Measurements from ENCODE around the gene TPPP.
"Not testable (repeated sequence)": the region's sequence is repeated elsewhere in the genome, so short reads cannot be mapped to it uniquely, and the experiment has no call there.

TPPP gene

DNA sequence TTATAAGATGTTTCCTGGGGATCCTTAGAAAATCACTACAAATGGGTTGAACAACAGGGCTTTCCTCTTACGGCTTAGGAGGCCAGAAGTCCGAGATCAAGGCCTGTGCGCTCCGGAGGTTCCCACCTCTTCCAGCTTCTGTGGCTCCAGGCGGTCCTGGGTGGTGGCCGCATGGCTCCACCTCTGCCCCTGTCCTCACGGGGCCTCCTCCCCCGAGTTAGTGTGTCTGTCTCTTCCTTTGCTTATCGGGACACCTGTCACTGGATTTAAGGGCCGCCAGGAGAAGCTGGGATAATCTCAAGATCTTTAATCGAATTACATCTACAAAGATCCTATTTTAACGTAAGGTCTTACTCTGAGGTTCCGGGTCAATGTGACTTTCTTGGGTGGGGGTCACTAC, 2.3 kb upstream of the TPPP start:
- not testable (repeated sequence) for DNase-seq (ENCODE audit: extremely low read depth in 1 of 2, low read depth in 1 of 2)

DNA sequence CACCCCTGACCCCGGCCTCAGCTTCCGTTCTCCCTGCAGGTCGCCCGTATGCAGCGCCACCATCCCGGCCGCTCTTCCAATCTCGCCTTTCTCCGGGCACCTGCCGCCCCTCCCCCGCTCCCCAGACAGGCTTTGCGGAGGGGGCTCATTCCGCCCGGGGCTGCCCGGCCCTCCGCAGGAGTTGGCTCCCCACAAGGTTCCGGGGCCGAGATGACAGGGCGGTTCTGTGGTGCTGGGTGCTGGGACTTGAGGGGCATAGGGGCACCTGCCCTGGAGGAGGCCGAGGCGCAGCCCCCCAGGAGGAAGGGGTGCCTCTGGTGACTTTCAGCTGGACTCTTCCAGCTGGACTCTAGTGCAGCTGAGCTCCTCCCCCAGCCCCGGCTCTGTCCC, 885 bp upstream of the TPPP start:
- not testable (repeated sequence) for DNase-seq (ENCODE audit: extremely low read depth in 1 of 2, low read depth in 1 of 2)

DNA sequence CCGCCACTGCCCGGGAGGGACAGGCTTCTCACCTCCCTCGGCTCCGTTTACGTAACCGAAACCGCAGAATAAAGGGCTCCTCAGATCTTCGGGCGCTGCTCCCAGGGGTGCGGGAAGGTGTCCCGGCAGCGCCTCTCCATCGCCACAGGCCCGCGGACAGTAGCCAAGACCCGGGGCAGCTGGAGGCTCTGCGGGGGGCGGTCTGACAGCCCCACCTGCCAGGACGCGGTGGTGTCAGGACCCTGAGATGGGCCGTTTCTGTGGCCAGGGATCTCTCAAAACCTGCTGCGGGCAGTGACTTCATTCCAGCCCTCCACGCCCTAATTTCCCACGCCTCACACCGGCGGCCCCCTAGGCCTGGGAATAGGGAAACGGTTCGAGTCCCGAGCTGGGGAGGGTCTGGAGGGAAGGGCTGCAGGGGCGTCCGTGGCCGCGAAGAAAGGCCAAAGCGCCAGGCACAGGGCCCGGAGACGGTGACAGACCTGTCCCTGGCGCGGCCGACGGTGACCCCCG, 567 bp downstream of the TPPP start:
- DNase-seq (ENCODE audit: extremely low read depth in 1 of 2, low read depth in 1 of 2), result not testable (repeated sequence)

DNA sequence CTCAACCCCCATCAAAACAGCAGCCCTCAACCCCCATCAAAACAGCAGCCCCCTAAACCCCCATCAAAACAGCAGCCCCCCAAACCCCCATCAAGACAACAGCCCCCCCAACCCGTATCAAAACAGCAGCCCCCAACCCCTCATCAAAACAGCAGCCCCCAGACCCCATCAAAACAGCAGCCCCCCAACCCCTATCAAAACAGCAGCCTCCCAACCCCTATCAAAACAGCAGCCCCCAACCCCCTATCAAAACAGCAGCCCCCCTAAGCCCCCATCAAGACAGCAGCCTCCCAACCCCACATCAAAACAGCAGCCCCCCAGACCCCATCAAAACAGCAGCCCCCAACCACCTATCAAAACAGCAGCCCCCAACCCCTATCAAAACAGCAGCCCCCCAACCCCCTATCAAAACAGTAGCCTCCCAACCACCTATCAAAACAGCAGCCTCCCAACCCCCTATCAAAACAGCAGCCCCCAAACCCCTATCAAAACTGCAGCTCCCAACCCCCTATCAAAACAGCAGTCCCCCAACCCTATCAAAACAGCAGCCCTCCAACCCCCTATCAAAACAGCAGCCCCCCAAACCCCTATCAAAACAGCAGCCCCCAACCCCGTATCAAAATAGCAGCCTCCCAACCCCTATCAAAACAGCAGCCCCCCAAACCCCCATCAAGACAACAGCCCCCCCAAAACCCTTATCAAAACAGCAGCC, 1.2 kb downstream of the TPPP start:
- DNase-seq (ENCODE audit: extremely low read depth in 1 of 2, low read depth in 1 of 2), result no peak

DNA sequence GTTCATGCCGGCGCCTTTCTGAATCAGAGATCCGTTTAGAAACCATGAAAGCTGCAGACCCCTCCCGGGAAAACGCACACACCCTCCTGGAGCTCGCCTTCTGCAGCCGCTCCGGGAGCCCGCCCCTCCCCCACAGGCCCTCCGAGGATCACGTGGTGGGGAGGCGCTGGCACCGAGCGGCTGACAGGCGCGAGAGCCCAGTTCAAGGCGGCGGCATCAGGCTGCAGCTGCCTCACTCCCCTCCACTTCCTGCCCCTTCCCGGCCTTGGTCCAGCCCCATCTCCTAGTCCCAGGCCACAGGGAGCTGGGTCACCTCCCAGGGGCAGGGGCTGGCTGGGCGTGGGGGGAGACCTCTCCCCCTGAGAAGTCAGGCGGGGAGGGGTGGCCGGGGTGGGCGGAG, 2.1 kb downstream of the TPPP start:
- DNase-seq (ENCODE audit: extremely low read depth in 1 of 2, low read depth in 1 of 2), result not testable (repeated sequence)

DNA sequence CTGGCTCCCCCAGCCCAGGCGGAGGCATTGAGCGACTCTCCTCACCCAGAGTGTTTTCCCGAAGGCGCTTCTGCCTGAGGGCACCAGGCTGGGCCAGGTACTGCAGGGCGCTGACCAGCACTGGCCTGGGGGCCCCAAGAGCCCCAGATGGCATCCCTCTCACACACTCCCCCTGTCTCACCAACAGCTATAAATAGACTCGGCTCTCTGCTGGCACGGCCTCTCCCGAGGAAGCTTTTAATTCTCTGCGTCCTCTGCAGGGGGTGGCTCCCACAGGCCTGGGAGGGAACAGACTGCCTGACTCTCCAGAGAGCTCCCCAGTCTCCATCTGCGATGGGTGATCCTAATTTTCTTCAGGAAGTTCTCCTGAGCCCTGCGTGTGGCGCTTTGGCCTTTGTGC, 2.9 kb downstream of the TPPP start:
- not testable (repeated sequence) for DNase-seq (ENCODE audit: extremely low read depth in 1 of 2, low read depth in 1 of 2)

DNA sequence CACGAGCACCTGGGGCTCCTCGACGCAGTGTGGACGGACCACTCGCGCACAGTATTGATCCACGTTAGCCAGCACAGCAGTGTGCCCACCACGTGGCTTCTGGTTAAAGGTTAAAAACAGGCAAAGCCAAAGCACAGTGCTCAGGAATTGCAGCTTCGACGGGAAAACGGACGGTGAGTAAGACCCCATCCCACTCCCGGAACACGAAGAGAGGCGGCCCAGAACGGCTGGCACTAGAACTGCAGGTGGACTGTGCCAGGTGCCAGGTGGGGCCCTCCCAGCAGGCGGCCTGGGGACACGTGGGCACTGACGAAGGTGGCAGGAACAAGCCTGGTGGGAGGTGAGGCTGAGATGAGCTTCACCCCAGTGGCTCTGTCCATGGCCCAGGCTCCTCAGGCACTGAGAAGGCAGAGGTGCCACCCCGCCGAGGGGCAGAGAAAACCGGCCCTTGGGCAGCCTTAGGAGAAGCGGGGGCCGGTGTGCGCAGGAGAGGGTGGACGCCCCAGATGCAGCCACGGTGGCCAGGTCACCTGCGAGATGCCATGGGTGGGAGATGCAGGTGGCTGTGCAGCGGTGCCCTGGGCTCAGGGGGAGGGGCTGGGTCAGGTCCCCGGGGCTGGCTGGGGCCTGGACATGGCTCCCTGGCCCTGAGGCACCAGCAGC, 4.7 kb downstream of the TPPP start:
- DNase-seq (ENCODE audit: extremely low read depth in 1 of 2, low read depth in 1 of 2), result not testable (repeated sequence)

DNA sequence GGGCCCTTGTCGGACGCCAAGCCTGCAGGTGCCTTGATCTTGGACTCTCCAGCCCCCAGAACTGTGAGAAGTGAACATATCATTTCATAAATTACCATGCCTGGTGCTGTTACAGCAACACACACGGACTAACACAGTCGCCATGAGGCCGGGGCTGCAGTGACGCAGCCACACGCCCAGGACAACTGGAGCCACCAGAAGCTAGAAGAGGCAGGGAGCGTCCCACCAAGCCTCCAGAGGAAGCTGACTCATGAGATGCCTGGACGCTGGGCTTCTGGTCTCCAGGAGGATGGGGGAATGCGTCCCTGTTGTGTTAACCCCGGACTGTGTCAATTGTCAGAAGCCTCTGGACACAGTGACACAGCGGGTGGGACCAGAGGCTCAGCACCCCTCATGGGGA, 6.2 kb downstream of the TPPP start:
- not testable (repeated sequence) for DNase-seq (ENCODE audit: extremely low read depth in 1 of 2, low read depth in 1 of 2)

DNA sequence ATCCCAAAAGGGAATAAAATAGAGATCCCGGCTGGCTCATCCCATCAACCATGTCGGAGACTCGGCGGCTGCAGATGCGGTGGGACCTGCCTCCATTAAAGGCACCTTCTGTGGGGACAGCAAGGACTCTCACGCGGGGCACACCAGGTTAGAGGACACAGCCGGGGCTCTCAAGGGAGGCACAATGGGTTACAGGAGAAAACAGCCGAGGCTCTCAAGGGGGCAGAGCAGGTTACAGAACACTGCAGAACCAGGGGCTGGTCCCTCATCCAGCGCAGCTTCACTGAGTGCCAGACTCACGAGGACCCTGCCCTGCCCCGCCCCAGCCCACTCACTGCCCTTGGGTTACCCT, 7.0 kb downstream of the TPPP start:
- DNase-seq (ENCODE audit: extremely low read depth in 1 of 2, low read depth in 1 of 2), result not testable (repeated sequence)

DNA sequence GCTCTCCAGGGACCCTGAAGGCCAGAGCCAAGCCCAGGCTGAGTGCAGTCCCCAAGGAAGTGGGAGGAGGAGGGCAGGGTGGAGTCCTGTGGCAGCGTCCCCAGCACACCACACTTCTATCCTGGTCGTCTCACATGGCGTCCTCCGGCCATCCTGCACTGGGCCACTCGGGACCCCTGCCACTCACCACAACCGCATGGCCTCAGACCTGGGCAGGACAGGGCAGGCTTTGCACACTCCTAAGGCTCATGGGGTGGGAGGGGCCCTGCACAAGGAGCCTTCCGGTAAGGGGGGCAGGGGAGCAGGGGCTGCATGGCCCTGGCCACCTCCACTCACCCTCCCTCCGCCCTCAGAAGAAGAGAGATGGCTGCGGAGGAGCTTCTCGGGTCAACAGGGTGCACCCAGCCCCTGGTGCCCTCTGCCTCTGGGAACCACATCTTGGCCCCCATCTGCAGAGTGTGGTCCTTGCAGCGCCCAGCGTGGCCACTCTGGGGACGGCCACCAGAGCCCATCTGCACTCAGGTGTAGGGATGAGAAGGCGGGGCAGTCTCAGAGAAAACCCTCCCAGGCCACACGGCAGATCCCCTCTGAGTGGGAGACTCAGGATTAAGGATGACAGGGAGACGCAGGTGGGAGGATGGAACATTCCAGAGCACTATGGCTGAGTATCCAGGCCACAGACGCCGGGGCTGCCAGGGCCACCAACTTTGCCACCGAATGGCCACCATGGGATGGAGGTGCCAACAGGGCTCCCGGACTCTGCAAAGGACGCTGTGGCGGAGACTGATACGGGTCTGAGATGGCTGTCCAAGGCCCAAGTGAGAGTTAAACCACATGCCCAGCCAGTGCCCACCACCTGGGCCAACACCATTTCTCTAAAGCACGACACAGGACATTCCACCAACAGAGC, 7.6 kb downstream of the TPPP start:
- DNase-seq (ENCODE audit: extremely low read depth in 1 of 2, low read depth in 1 of 2), result no peak

DNA sequence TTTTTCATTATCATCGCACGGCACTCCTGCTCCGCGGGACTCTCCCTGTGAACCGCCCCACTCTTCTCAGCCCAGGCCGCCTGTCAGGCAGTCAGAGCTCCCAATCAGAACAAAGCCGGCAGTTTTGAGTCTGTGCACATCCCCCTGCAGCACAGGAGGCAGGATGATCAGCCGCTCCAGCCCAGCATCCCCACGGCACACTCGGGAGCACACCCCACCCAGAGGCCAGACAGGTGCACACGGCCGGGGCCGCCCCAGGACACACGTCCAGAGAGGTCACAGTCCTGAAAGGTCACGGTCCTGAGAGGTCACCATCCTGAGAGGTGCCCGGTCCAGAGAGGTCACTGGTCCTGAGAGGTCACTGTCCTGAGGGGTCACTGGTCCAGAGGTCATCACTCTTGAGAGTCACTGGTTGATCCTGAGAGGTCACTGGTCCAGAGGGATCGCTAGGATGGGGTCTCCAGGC, 8.4 kb downstream of the TPPP start:
- no peak for DNase-seq (ENCODE audit: extremely low read depth in 1 of 2, low read depth in 1 of 2)

DNA sequence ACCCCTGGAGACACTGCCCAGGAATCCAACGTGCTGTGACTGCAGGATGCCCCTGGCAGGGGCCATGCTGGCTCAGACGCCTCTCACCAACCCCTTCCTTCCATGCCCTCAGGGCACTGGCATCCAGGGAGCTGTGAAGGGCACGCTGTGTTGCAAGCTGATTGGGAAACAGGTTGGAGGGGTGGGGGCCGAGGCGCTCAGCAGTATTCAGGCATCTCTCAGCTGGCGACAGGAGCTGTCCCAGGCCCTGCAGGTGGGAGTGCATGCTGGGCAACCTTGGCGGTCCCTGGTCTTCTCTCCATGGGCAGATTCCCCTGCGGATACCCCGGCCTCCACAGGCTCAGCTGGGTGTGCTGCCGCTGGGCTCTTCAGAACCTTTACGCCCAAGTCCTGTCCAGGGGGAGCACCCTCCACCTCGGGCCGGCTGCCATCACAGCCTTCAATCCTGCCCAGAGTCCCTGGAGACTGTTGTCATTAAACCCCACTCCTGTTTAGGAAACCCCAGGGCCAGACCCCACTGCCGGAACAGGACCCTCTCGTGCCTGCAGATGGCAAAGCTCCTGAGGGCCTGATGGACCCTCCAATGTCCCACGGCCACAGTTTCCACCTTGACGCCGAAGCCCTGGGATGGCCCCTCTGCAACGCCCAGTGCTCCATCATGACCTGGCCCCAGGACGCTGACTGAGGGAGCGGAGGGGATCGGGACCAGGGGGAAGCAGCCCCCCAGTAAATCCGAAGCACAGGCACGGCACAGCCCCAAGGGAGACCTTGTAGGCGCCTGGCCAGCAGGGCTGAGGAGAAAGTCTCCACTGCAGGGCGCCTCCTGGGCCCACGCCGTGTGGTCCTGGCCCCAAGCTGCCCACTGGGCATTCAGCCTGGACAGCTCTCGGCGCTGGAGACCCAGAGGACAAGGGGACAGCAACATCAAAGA, 9.3 kb downstream of the TPPP start:
- DNase-seq (ENCODE audit: extremely low read depth in 1 of 2, low read depth in 1 of 2), result no peak

DNA sequence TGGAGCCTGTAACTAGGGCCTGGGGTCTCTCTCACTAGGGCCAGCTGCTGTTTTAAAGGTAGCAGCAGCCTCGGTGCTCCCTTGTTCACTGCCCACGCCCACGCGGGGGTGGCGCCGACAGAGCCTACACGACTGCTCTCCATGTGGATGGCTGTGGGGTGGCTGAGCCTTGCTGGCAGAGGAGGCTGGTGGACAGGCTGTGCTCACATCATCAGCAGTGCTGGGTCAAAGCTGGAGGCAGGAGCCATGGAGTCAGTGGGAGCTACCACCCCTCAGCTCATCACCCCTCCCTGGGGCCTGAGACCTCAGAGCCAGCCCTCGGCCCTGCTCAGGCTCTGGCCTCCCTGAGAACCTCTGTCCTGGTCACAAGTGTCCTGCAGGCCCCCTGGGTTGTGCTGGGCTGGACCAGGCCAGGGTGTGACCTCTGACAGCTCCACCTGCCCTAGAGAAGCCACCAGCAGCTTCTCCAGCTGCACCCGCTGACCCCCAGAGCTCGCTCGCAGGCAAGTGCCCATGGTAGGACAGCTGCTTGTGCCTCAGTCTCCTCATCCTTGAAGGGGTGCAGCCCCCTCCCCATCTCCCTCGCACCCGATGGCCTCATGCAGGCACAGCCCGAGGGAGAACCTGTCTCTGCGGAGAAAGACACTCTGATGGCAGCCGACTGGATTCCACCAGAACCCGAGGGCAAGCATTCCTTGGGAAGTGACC, 10.3 kb downstream of the TPPP start:
- not testable (repeated sequence) for DNase-seq (ENCODE audit: extremely low read depth in 1 of 2, low read depth in 1 of 2)

DNA sequence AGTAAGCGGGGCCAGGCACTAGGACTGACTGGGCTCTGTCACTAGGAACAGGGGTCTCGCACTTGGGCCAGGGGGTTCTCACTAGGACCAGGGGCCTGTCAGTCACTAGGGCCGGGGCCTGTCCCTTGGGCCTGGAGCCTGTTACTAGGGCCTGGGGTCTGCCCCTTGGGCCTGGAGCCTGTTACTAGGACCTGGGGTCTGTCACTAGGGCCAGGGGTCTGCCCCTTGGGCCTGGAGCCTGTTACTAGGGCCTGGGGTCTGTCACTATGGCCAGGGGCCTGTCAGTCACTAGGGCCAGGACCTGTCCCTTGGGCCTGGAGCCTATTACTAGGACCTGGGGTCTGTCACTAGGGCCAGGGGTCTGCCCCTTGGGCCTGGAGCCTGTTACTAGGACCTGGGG, 10.9 kb downstream of the TPPP start:
- not testable (repeated sequence) for DNase-seq (ENCODE audit: extremely low read depth in 1 of 2, low read depth in 1 of 2)

DNA sequence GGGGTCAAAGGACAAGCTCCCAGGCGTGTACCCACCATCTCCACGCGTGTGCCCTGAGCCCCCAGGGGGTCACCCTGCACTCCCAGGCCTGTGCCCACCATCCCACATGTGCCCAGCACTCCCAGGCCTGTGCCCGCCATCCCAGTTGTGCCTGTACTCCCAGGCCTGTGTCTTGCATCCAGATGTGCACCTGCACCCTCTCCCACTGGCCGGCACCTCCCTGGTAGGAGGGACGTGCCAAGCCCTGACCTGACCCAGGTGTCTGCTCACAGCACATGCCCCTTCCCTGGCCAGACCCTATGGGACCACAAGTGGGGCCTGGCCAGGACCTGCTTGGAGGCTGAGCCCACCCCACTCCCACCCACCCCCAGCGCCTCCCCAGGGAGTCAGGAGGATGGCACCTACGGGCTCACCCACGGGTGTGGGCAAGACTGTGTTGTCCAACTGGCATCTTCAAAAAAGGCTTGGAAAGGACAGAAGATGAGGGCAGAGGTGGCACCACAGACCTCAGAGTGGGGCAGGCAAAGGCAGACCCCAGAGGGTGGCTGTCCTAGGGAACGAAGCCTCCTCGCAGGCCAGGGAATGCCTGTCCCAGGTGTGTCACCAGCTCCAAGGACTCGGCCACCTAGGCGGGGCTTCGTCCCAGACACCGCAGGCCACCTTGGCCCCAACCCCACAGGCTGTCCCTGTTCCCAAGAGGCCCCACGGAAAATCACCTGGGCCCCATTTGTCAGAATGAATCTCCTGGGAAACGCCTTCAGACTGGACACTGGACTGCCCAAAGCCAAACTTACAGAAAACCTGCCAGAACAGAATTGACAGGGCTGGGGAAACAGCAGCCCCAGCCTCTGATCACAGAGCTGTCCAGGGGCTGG, 11.6 kb downstream of the TPPP start:
- DNase-seq (ENCODE audit: extremely low read depth in 1 of 2, low read depth in 1 of 2), result not testable (repeated sequence)

DNA sequence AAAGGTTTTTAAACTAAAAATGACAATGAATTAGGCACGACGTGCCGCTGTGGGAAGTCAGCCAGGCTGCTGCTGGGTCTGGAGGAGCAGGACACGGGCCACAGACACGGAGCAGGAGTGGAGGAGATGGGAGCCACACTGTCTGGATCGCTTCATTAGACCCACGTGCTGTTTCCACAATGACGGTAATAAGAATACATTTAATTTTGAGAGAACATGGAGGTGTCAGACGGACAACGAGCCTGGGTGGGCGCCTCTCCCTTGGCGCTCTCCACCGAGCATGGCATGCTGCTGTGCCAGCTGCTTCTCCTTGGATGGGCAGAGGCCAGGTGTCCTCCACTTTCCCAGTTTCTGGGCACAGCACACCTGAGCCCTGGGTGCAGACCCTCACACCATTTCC, 12.3 kb downstream of the TPPP start:
- DNase-seq (ENCODE audit: extremely low read depth in 1 of 2, low read depth in 1 of 2), result not testable (repeated sequence)

DNA sequence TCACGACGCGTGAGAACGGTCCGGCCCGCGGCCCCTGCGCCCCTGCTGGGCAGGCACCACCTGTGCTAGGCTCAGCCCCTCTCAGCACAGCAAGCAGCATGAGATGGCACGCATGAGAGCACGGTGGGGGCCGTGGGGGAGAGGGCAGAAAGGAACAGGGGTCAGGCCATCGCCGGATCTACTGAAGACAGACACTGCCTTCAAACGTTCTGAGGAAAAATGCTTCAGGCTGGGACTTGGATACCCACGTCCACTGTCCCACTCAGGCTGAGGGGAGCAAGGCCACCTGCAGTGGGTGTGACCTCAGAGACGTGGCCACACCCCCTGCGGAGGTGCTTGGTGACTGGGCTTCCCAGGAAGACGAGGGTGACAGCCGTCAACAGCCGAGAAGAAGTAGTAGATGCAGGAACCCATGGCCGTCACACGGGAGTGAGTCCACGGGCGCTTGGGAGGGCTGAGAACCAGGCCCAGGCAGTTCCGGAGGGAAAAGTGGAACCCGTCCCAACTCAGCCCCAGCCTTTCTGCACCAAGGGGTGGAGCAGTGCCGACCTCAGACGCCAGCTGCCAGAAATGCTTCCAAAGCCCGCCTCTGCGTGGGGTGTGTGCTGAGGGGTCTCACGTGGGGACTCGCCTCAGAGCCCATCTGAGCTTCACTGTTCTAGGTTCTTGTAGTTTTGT, 12.9 kb downstream of the TPPP start:
- DNase-seq (ENCODE audit: extremely low read depth in 1 of 2, low read depth in 1 of 2), result not testable (repeated sequence)

Data from activated CD8-positive, alpha-beta memory T cell treated with anti-CD3 and anti-CD28 coated beads for 1 hour (primary cell).